Measurements from ENCODE around the gene KHK. TPM values are rescaled to one million over a fixed set of nuclear protein-coding genes. Genes with fewer than 3 reads are reported as not detected.
"Not testable (repeated sequence)": the region's sequence is repeated elsewhere in the genome, so short reads cannot be mapped to it uniquely, and the experiment has no call there.

Gene KHK
- total RNA-seq, 1 experiment from 2014 or later, result 5.3 TPM

DNA sequence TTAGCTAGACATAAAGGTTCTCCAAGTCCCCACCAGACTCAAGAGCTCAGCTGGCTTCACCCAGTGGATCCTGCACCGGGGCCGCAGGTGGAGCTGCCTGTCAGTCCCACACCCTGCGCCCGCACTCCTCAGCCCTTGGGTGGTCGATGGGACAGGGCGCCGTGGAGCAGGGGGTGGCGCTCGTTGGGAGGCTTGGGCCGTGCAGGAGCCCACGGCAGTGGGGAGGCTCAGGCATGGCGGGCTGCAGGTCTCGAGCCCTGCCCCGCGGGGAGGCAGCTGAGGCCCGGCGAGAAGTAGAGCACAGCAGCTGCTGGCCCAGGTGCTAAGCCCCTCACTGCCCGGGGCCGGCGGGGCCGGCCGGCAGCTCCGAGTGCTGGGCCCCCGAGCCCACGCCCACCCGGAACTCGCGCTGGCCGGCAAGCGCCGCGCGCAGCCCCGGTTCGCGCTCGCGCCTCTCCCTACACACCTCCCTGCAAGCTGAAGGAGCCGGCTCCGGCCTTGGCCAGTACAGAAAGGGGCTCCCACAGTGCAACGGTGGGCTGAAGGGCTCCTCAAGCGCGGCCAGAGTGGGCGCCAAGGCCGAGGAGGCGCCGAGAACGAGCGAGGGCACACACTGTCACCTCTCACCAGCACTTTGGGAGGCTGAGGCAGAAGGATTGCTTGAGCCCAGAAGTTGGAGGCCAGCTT is 25.0 kb downstream of the KHK start:
- DNase-seq; H3K4me3 ChIP-seq (ENCODE audit: insufficient read depth, low read depth, low read length); H3K27me3 ChIP-seq (ENCODE audit: control insufficient read depth, insufficient read depth, low read length); H3K36me3 ChIP-seq (replicated peaks; ENCODE audit: control insufficient read depth, insufficient read depth, low read length): not testable (repeated sequence)

GRCh38 chr2:27115519-27115918 is 28.9 kb downstream of the KHK start:
- Histone ChIP-seq H3K27me3 (ENCODE audit: control insufficient read depth, insufficient read depth, low read length) (peaks cover 30% of the 10 kb centered on the region), H3K4me3 (ENCODE audit: insufficient read depth, low read depth, low read length) (no peak overlapping the region), H3K36me3 (replicated peaks; ENCODE audit: control insufficient read depth, insufficient read depth, low read length) (no peaks in the 10 kb centered on the region)
- no peak for DNase-seq

- peak overlapping the region; percentile 45 for H3K4me3 ChIP-seq (ENCODE audit: insufficient read depth, low read depth, low read length)
- no peaks in the 10 kb centered on the region for H3K36me3 ChIP-seq (replicated peaks; ENCODE audit: control insufficient read depth, insufficient read depth, low read length)
- peak; percentile 53 for DNase-seq
- H3K27me3 ChIP-seq (ENCODE audit: control insufficient read depth, insufficient read depth, low read length), result peaks cover 50% of the 10 kb centered on the region
Observed at GRCh38 chr2:27117995-27118524, 31.5 kb downstream of the KHK start.

DNA sequence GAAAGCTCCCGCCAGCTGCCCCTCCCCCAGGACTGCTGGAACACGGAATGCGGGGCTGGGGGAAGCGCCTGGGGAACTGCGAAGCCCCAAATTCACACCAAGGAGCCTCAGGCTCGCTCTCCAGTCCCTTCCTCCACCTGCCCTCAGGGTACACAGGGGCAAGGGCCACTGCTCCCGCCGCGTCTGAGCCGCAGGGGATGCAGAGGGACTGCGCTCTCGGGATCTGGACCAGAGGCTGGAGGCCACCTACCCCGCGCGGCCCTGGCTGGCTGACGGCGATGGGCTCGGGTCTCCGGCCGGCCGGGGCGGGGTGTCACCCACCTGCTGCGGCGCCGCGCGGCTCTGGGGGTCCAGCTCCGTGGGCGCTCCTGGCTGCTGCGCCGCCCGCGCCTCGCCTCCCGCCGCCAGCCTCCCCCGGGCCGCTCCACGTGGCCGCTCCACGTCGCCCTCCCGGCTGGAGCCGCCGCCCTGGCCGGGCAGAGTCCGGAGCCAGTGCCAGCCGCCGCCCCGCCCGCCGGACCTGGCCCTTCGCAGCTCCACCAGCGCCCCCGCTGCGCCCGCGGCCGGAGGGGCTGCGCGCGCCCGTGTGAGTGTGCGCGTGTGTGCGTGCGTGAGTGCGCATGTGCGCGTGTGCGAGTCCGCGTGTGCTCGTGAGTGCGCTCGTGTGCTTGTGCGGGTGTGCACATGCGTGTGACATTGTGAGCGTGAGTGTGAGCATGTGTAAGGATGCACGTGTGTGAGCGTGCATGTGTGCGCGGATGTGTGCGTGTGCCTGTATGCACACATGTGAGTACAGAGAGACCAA is 32.2 kb downstream of the KHK start, which contains the start of gene CGREF1:
TSS of gene CGREF1 (minus strand) at position 604 of the 805 bp plus-strand sequence. CDS start 14,762 bp downstream, outside the sequence.
- Histone ChIP-seq H3K27me3 (ENCODE audit: control insufficient read depth, insufficient read depth, low read length) (peaks cover 56% of the 10 kb centered on the region), H3K4me3 (ENCODE audit: insufficient read depth, low read depth, low read length) (peak within 1 kb of the TSS; percentile 45), H3K36me3 (replicated peaks; ENCODE audit: control insufficient read depth, insufficient read depth, low read length) (no peaks in the 10 kb centered on the region)
- DNase-seq, result peak; percentile 90

DNA sequence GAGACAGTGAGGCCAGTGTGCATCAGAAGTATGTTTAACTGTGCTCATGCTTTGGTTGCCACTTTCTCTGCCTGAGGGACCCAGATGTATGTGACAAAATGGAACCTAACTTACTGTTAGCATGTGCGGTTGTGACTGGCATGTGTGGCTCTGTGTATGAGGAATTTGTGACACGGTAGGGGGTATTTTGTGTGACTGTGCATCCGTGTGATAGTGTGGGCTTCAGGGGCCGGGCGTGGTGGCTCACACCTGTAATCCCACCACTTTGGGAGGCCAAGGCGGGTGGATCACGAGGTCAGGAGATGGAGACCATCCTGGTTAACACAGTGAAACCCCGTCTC is 32.7 kb downstream of the KHK start:
- H3K4me3 ChIP-seq (ENCODE audit: insufficient read depth, low read depth, low read length); H3K36me3 ChIP-seq (replicated peaks; ENCODE audit: control insufficient read depth, insufficient read depth, low read length): not testable (repeated sequence)
- DNase-seq, result peak; percentile 45
- H3K27me3 ChIP-seq (ENCODE audit: control insufficient read depth, insufficient read depth, low read length), result peaks cover 62% of the 10 kb centered on the region

DNA sequence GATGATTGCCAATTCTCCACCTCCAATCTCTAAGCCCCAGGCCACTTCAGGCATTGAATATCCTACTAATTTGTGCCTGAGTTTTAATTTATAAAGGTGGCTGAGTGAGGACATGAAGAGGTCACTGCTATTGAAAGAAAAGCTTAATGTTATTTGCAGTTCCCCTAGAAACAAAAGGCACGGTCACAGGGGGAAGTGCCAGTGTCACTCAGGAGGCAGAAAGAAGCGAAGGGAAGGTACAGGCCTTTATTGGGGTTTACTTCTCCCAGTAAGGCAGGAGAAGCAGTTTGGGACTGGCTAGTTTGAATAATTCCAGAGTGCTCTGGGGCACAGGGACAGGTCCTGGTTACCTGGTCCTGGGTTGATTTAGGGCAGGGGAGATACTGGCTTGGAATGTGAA is 35.3 kb downstream of the KHK start:
- Histone ChIP-seq H3K27me3 (ENCODE audit: control insufficient read depth, insufficient read depth, low read length) (peaks cover 62% of the 10 kb centered on the region), H3K36me3 (replicated peaks; ENCODE audit: control insufficient read depth, insufficient read depth, low read length) (no peaks in the 10 kb centered on the region), H3K4me3 (ENCODE audit: insufficient read depth, low read depth, low read length) (no peak overlapping the region)
- DNase-seq, result no peak

- no peaks in the 10 kb centered on the region for H3K36me3 ChIP-seq (replicated peaks; ENCODE audit: control insufficient read depth, insufficient read depth, low read length)
- peaks cover 59% of the 10 kb centered on the region for H3K27me3 ChIP-seq (ENCODE audit: control insufficient read depth, insufficient read depth, low read length)
- H3K4me3 ChIP-seq (ENCODE audit: insufficient read depth, low read depth, low read length), result no peak overlapping the region
- peak; percentile 41 for DNase-seq
Observed at GRCh38 chr2:27122791-27123190, 36.2 kb downstream of the KHK start.

DNA sequence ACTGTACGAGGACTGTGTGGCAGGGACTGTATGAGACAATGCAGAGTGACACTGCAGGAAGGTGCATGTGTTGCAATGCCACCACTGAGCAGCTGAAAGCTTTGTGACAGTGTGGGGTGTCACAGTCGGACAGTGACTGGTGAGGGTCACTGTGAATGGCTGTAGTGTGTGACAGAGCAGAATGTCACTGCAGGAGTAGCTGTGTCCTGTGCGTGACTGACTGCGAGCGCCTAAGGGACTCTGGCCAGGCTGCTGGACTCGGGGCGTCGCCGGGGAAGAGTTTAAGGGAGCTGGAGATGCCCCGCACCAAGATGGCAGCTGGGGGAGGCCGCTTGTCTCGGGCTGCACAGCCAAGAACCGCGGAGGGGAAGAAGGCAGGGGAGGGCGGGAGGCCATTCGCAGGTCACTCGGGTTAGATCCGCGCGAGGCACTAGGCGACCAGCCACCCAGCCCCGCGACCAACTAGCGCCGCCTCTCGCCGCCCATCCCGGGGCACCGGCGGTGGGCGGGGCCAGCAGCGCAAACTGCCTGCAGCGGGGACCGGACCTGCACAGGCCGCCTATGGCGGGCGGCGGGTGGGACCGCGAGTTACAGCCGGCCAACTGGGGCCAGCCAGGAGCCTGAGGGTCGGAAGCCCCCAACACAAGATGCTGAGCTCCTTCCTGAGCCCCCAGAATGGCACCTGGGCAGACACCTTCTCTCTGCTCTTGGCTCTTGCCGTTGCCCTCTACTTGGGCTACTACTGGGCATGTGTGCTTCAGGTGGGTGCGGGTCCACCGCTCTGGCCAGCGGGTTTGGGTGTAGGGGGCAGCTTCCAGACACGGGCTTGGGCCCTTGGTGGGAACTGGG is 37.0 kb downstream of the KHK start, which contains the start of gene ABHD1:
TSS of gene ABHD1 (plus strand) at position 514 of the 849 bp plus-strand sequence. CDS start at position 648, 134 bp downstream.
- Histone ChIP-seq H3K36me3 (replicated peaks; ENCODE audit: control insufficient read depth, insufficient read depth, low read length) (no peaks in the 10 kb centered on the region), H3K27me3 (ENCODE audit: control insufficient read depth, insufficient read depth, low read length) (peaks cover 52% of the 10 kb centered on the region), H3K4me3 (ENCODE audit: insufficient read depth, low read depth, low read length) (peak within 1 kb of the TSS; percentile 58)
- peak; percentile 94 for DNase-seq

DNA sequence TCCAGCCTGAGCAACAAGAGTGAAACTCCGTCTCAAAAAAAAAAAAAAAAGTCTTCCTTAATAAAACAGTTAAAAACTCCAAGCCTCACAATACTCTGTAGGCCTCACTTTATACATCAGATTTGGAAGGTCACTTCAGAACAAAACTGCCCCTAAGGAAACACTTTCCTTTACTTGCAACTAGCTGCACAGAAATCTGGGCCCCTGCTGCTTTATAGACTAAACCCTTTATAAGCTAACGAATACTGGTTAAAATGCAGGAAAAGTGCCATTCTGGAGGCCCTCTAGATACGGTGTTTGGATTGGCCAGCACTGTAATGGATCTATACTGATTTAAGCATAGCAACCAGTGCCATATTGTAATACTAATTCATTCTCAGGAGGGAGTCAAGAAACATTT is 38.5 kb downstream of the KHK start:
- H3K36me3 ChIP-seq (replicated peaks; ENCODE audit: control insufficient read depth, insufficient read depth, low read length), result peaks cover 3% of the 10 kb centered on the region
- H3K4me3 ChIP-seq (ENCODE audit: insufficient read depth, low read depth, low read length), result no peak overlapping the region
- H3K27me3 ChIP-seq (ENCODE audit: control insufficient read depth, insufficient read depth, low read length), result peaks cover 36% of the 10 kb centered on the region
- DNase-seq, result no peak

DNA sequence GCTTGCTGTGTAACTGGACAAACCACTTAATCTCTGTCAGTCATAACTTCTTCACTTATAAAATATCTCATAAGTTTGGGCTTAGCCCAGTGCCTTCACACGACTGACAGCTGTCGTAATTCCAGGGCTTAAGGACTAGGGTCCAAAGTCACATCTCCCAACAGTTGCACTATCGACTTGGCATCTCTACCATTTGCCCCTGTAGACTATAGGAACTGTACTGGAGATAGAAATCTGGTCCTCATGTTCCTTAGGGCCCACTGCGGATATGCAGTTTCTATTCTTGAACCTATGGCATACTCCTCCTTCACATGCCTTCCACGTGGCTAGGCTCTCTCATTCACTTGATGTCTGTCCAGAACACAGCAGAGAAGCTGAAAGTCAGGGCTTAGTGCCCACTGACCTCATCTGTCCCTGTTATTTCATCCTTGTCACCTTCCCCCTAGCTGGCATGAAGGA is 39.7 kb downstream of the KHK start:
- Histone ChIP-seq H3K27me3 (ENCODE audit: control insufficient read depth, insufficient read depth, low read length) (peaks cover 27% of the 10 kb centered on the region), H3K4me3 (ENCODE audit: insufficient read depth, low read depth, low read length) (no peak overlapping the region), H3K36me3 (replicated peaks; ENCODE audit: control insufficient read depth, insufficient read depth, low read length) (peaks cover 11% of the 10 kb centered on the region)
- no peak for DNase-seq

GRCh38 chr2:27127883-27128667 is 41.5 kb downstream of the KHK start:
- no peak for DNase-seq
- H3K36me3 ChIP-seq (replicated peaks; ENCODE audit: control insufficient read depth, insufficient read depth, low read length), result peaks cover 29% of the 10 kb centered on the region
- peaks cover 12% of the 10 kb centered on the region for H3K27me3 ChIP-seq (ENCODE audit: control insufficient read depth, insufficient read depth, low read length)
- no peak overlapping the region for H3K4me3 ChIP-seq (ENCODE audit: insufficient read depth, low read depth, low read length)

DNA sequence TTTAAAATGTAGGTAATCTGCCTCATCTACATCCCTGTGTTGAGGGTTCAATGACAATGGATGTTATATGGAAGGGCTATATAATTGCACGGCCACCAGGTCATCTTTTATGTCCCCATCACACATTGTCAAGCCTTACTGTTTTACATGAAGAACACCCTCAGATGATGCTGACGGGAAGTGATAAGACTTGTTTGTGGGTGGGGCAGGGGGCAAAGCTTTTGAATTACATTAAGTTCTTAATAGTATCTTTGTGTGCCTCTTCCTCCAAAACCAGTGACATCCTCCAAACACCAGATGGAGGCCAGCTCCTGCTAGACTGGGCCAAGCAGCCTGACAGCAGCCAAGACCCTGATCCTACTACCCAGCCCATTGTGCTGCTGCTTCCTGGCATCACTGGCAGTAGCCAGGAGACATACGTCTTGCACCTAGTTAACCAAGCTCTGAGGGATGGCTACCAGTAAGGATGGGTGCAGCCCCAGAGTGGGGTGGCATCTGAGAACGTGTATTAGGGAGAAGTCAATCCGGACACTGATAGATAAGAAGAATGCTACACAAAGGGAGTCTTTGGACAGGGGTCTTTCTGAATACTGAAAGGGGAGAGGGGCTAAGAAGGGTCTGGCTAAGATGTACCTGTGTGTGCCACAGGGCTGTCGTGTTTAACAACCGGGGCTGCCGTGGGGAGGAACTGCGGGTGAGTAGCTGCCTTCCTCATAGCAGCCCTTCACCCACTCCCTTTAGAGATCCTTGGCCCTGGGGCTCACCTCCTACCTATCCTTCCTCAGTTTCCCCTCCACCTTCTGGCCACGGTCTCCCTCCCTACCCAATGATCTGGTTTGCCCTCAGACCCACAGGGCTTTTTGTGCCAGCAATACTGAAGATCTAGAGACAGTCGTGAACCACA is 42.3 kb downstream of the KHK start:
- Histone ChIP-seq H3K4me3 (ENCODE audit: insufficient read depth, low read depth, low read length) (no peak overlapping the region), H3K27me3 (ENCODE audit: control insufficient read depth, insufficient read depth, low read length) (peaks cover 4% of the 10 kb centered on the region; the same call in 1 of the 2 replicates), H3K36me3 (replicated peaks; ENCODE audit: control insufficient read depth, insufficient read depth, low read length) (peaks cover 32% of the 10 kb centered on the region)
- no peak for DNase-seq

- DNase-seq, result no peak
- no peak overlapping the region for H3K4me3 ChIP-seq (ENCODE audit: insufficient read depth, low read depth, low read length)
- no peaks in the 10 kb centered on the region for H3K27me3 ChIP-seq (ENCODE audit: control insufficient read depth, insufficient read depth, low read length)
- peaks cover 32% of the 10 kb centered on the region for H3K36me3 ChIP-seq (replicated peaks; ENCODE audit: control insufficient read depth, insufficient read depth, low read length)
Observed at GRCh38 chr2:27130396-27130795, 43.8 kb downstream of the KHK start.

Measured in H7 (cell line).